Measurements from ENCODE around the gene ZIM2.

ZIM2 gene

GRCh38 chr19:56769650-56770049, 70.9 kb downstream of the ZIM2 start:
- Histone ChIP-seq H3K9ac (ENCODE audit: low read depth, low read length) (no peak overlapping the region), H3K4me3 (ENCODE audit: low read depth, low read length) (no peak overlapping the region), H3K36me3 (ENCODE audit: control insufficient read depth, insufficient read depth, low read length) (no peaks in the 10 kb centered on the region), H3K27me3 (ENCODE audit: control insufficient read depth, insufficient read depth, low read length) (no peaks in the 10 kb centered on the region), H3K4me1 (ENCODE audit: control insufficient read depth, insufficient read depth, low read length) (no peaks in the 10 kb centered on the region), H3K9me3 (ENCODE audit: control insufficient read depth, insufficient read depth, low read length) (peaks cover 36% of the 10 kb centered on the region)

- no peak overlapping the region for H3K9ac ChIP-seq (ENCODE audit: low read depth, low read length)
Observed at GRCh38 chr19:56765137-56765536, 75.4 kb downstream of the ZIM2 start.

GRCh38 chr19:56764196-56764695, 76.3 kb downstream of the ZIM2 start:
- no peaks in the 10 kb centered on the region for H3K4me1 ChIP-seq (ENCODE audit: control insufficient read depth, insufficient read depth, low read length)
- H3K9ac ChIP-seq (ENCODE audit: low read depth, low read length) = no peak overlapping the region
- no peaks in the 10 kb centered on the region for H3K27me3 ChIP-seq (ENCODE audit: control insufficient read depth, insufficient read depth, low read length)
- H3K36me3 ChIP-seq (ENCODE audit: control insufficient read depth, insufficient read depth, low read length) = no peaks in the 10 kb centered on the region
- H3K9me3 ChIP-seq (ENCODE audit: control insufficient read depth, insufficient read depth, low read length) = peaks cover 54% of the 10 kb centered on the region
- no peak overlapping the region for H3K4me3 ChIP-seq (ENCODE audit: low read depth, low read length)

More at GRCh38 chr19:56765137-56765536, 75.4 kb downstream of the ZIM2 start:
- H3K27me3 ChIP-seq (ENCODE audit: control insufficient read depth, insufficient read depth, low read length) = no peaks in the 10 kb centered on the region
- no peaks in the 10 kb centered on the region for H3K36me3 ChIP-seq (ENCODE audit: control insufficient read depth, insufficient read depth, low read length)
- H3K4me1 ChIP-seq (ENCODE audit: control insufficient read depth, insufficient read depth, low read length) = no peaks in the 10 kb centered on the region
- peaks cover 51% of the 10 kb centered on the region for H3K9me3 ChIP-seq (ENCODE audit: control insufficient read depth, insufficient read depth, low read length)
- H3K4me3 ChIP-seq (ENCODE audit: low read depth, low read length) = no peak overlapping the region

- Histone ChIP-seq H3K4me3 (ENCODE audit: low read depth, low read length) (no peak overlapping the region), H3K9ac (ENCODE audit: low read depth, low read length) (no peak overlapping the region), H3K36me3 (ENCODE audit: control insufficient read depth, insufficient read depth, low read length) (no peaks in the 10 kb centered on the region), H3K4me1 (ENCODE audit: control insufficient read depth, insufficient read depth, low read length) (no peaks in the 10 kb centered on the region), H3K9me3 (ENCODE audit: control insufficient read depth, insufficient read depth, low read length) (peaks cover 66% of the 10 kb centered on the region), H3K27me3 (ENCODE audit: control insufficient read depth, insufficient read depth, low read length) (no peaks in the 10 kb centered on the region)
Observed at GRCh38 chr19:56760842-56761241, 79.7 kb downstream of the ZIM2 start.

GRCh38 chr19:56759531-56759930, 81.0 kb downstream of the ZIM2 start:
- Histone ChIP-seq H3K27me3 (ENCODE audit: control insufficient read depth, insufficient read depth, low read length) (no peaks in the 10 kb centered on the region), H3K9me3 (ENCODE audit: control insufficient read depth, insufficient read depth, low read length) (peaks cover 56% of the 10 kb centered on the region), H3K36me3 (ENCODE audit: control insufficient read depth, insufficient read depth, low read length) (no peaks in the 10 kb centered on the region), H3K9ac (ENCODE audit: low read depth, low read length) (no peak overlapping the region), H3K4me1 (ENCODE audit: control insufficient read depth, insufficient read depth, low read length) (no peaks in the 10 kb centered on the region), H3K4me3 (ENCODE audit: low read depth, low read length) (no peak overlapping the region)

- Histone ChIP-seq H3K9ac (ENCODE audit: low read depth, low read length) (no peak overlapping the region), H3K36me3 (ENCODE audit: control insufficient read depth, insufficient read depth, low read length) (no peaks in the 10 kb centered on the region), H3K4me1 (ENCODE audit: control insufficient read depth, insufficient read depth, low read length) (no peaks in the 10 kb centered on the region), H3K9me3 (ENCODE audit: control insufficient read depth, insufficient read depth, low read length) (peaks cover 22% of the 10 kb centered on the region), H3K27me3 (ENCODE audit: control insufficient read depth, insufficient read depth, low read length) (no peaks in the 10 kb centered on the region), H3K4me3 (ENCODE audit: low read depth, low read length) (no peak overlapping the region)
Observed at GRCh38 chr19:56751078-56751489, 89.4 kb downstream of the ZIM2 start.

- no peaks in the 10 kb centered on the region for H3K36me3 ChIP-seq (ENCODE audit: control insufficient read depth, insufficient read depth, low read length)
- no peaks in the 10 kb centered on the region for H3K27me3 ChIP-seq (ENCODE audit: control insufficient read depth, insufficient read depth, low read length)
- no peak overlapping the region for H3K4me3 ChIP-seq (ENCODE audit: low read depth, low read length)
- no peak overlapping the region for H3K9ac ChIP-seq (ENCODE audit: low read depth, low read length)
- no peaks in the 10 kb centered on the region for H3K4me1 ChIP-seq (ENCODE audit: control insufficient read depth, insufficient read depth, low read length)
- H3K9me3 ChIP-seq (ENCODE audit: control insufficient read depth, insufficient read depth, low read length) = peaks cover 19% of the 10 kb centered on the region
Observed at GRCh38 chr19:56750658-56751057, 89.9 kb downstream of the ZIM2 start.

- Histone ChIP-seq H3K36me3 (ENCODE audit: control insufficient read depth, insufficient read depth, low read length) (no peaks in the 10 kb centered on the region), H3K9me3 (ENCODE audit: control insufficient read depth, insufficient read depth, low read length) (peaks cover 17% of the 10 kb centered on the region), H3K9ac (ENCODE audit: low read depth, low read length) (no peak overlapping the region), H3K27me3 (ENCODE audit: control insufficient read depth, insufficient read depth, low read length) (no peaks in the 10 kb centered on the region), H3K4me1 (ENCODE audit: control insufficient read depth, insufficient read depth, low read length) (no peaks in the 10 kb centered on the region), H3K4me3 (ENCODE audit: low read depth, low read length) (no peak overlapping the region)
Observed at GRCh38 chr19:56748378-56748777, 92.1 kb downstream of the ZIM2 start.

- H3K9ac ChIP-seq (ENCODE audit: low read depth, low read length) = no peak overlapping the region
- no peaks in the 10 kb centered on the region for H3K36me3 ChIP-seq (ENCODE audit: control insufficient read depth, insufficient read depth, low read length)
- H3K27me3 ChIP-seq (ENCODE audit: control insufficient read depth, insufficient read depth, low read length) = no peaks in the 10 kb centered on the region
- no peak overlapping the region for H3K4me3 ChIP-seq (ENCODE audit: low read depth, low read length)
- H3K9me3 ChIP-seq (ENCODE audit: control insufficient read depth, insufficient read depth, low read length) = peaks cover 22% of the 10 kb centered on the region
- no peaks in the 10 kb centered on the region for H3K4me1 ChIP-seq (ENCODE audit: control insufficient read depth, insufficient read depth, low read length)
Observed at GRCh38 chr19:56746367-56746766, 94.2 kb downstream of the ZIM2 start.

- H3K9me3 ChIP-seq (ENCODE audit: control insufficient read depth, insufficient read depth, low read length) = peaks cover 35% of the 10 kb centered on the region
- H3K9ac ChIP-seq (ENCODE audit: low read depth, low read length) = no peak overlapping the region
- H3K4me3 ChIP-seq (ENCODE audit: low read depth, low read length) = no peak overlapping the region
- no peaks in the 10 kb centered on the region for H3K4me1 ChIP-seq (ENCODE audit: control insufficient read depth, insufficient read depth, low read length)
- H3K36me3 ChIP-seq (ENCODE audit: control insufficient read depth, insufficient read depth, low read length) = no peaks in the 10 kb centered on the region
- H3K27me3 ChIP-seq (ENCODE audit: control insufficient read depth, insufficient read depth, low read length) = no peaks in the 10 kb centered on the region
Observed at GRCh38 chr19:56740501-56740900, 100.0 kb downstream of the ZIM2 start.

- H3K27me3 ChIP-seq (ENCODE audit: control insufficient read depth, insufficient read depth, low read length) = no peaks in the 10 kb centered on the region
- H3K4me1 ChIP-seq (ENCODE audit: control insufficient read depth, insufficient read depth, low read length) = no peaks in the 10 kb centered on the region
- H3K9ac ChIP-seq (ENCODE audit: low read depth, low read length) = no peak overlapping the region
- no peaks in the 10 kb centered on the region for H3K36me3 ChIP-seq (ENCODE audit: control insufficient read depth, insufficient read depth, low read length)
- H3K9me3 ChIP-seq (ENCODE audit: control insufficient read depth, insufficient read depth, low read length) = peaks cover 31% of the 10 kb centered on the region
- H3K4me3 ChIP-seq (ENCODE audit: low read depth, low read length) = no peak overlapping the region
Observed at GRCh38 chr19:56736571-56736970, 104.0 kb downstream of the ZIM2 start.

GRCh38 chr19:56732976-56733375, 107.5 kb downstream of the ZIM2 start:
- no peaks in the 10 kb centered on the region for H3K36me3 ChIP-seq (ENCODE audit: control insufficient read depth, insufficient read depth, low read length)
- peaks cover 15% of the 10 kb centered on the region for H3K9me3 ChIP-seq (ENCODE audit: control insufficient read depth, insufficient read depth, low read length)
- H3K4me3 ChIP-seq (ENCODE audit: low read depth, low read length) = no peak overlapping the region
- no peak overlapping the region for H3K9ac ChIP-seq (ENCODE audit: low read depth, low read length)
- no peaks in the 10 kb centered on the region for H3K4me1 ChIP-seq (ENCODE audit: control insufficient read depth, insufficient read depth, low read length)
- no peaks in the 10 kb centered on the region for H3K27me3 ChIP-seq (ENCODE audit: control insufficient read depth, insufficient read depth, low read length)
